Coronary artery (tissue), 2 donors: ENCODE results near the gene ALDH7A1.

ENCODE experiments used
- DNase-seq: peaks from one replicate; pipeline ENCODE4 v3.0.0-alpha.2; 2017; ENCODE audit warnings: low spot score
- H3K27ac ChIP-seq, 2 donors: fragments of 200-600 bp; sonication (generic); one replicate each; pipeline ENCODE4 v1.5.1; 2016 to 2019
- H3K4me3 ChIP-seq: fragments of 200-600 bp; sonication (generic); 2 replicates; pipeline ENCODE4 v1.5.1; 2016; ENCODE audit warnings: mild to moderate bottlenecking, moderate library complexity
- CTCF ChIP-seq: fragments of 200-600 bp; sonication (generic); IDR thresholded peaks from one replicate; pipeline ENCODE4 v1.5.1; 2019; ENCODE audit warnings: antibody characterized with exemption

Gene ALDH7A1

GRCh38 chr5:126535856-126536545 lies 59.0 kb downstream of the ALDH7A1 start:
- DNase-seq, result no peak
- no peak overlapping the region for H3K27ac ChIP-seq
- TF ChIP-seq CTCF, result no peak
- no peak overlapping the region for H3K4me3 ChIP-seq

GRCh38 chr5:126534553-126534952 lies 60.5 kb downstream of the ALDH7A1 start:
- H3K4me3 ChIP-seq, result no peak overlapping the region
- no peak for TF ChIP-seq CTCF
- no peak overlapping the region for H3K27ac ChIP-seq
- no peak for DNase-seq

GRCh38 chr5:126531543-126532120 lies 63.4 kb downstream of the ALDH7A1 start:
- H3K27ac ChIP-seq, result peak overlapping the region in 1 of 2 donors; percentile 49
- no peak for TF ChIP-seq CTCF
- no peak for DNase-seq
- no peak overlapping the region for H3K4me3 ChIP-seq

- TF ChIP-seq CTCF, result no peak
- DNase-seq, result no peak
- H3K4me3 ChIP-seq, result no peak overlapping the region
- H3K27ac ChIP-seq, result no peak overlapping the region
These were observed 67.1 kb downstream of the ALDH7A1 start for GRCh38 chr5:126527892-126528291.

GRCh38 chr5:126527158-126527557 lies 67.9 kb downstream of the ALDH7A1 start:
- Histone ChIP-seq H3K4me3 (no peak overlapping the region), H3K27ac (peak overlapping the region in 1 of 2 donors; percentile 26)
- no peak for TF ChIP-seq CTCF
- DNase-seq, result no peak

GRCh38 chr5:126526493-126526892 lies 68.5 kb downstream of the ALDH7A1 start:
- Histone ChIP-seq H3K27ac (no peak overlapping the region), H3K4me3 (no peak overlapping the region)
- TF ChIP-seq CTCF, result no peak
- no peak for DNase-seq

- Histone ChIP-seq H3K27ac (peak overlapping the region; percentile 9 to 81), H3K4me3 (no peak overlapping the region)
- no peak for DNase-seq
- no peak for TF ChIP-seq CTCF
These were observed 69.3 kb downstream of the ALDH7A1 start for GRCh38 chr5:126525630-126526245.
